GM21526 (cell line): Measurements from ENCODE around the gene REELD1.

Source experiments
- ATAC-seq: cut with Tn5 transposase; IDR thresholded peaks from one replicate; pipeline ENCODE4 v1.9.1; 2021; ENCODE audit warnings: moderate library complexity; ENCODE audit not compliant: unreplicated experiment, low FRiP score

The REELD1 gene

DNA sequence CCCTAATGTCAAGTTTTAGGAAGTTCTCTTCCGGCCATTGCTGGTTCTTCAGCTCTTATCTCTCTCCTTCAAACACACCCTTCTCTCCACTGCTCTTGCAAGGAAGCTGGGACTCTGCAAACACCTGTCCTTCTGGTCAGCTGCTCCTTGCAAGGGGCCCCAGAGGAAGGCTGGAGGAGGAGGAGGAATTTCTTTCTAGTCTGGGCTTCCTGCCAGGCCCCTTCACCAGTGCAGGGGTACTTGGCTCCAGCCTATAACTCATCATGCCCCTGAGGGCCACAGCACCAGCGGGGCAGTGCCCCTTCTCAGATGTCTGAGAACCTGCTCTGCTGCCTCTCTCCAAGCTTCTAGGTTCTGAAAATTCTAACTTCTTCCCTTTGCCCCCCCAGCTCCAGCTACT lies 46.7 kb downstream of the REELD1 start:
- ATAC-seq, result no peak

DNA sequence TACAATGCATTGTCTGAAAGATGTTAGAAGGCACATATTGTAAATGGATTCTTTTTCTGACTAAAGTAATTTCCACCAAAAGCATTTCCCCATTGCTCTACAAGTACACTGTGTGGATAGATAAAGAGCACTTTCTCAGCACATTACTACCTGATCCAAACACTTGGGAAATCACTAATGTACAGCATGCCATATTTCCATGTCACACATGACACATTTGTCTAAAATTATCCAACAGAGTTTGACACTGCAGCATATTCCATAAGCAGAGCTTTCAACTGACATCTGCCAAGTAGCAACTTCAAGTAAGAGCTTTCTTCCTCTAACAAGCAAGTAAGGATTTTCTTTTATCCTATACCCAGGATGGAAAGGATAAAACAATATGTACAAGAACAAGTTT lies 49.5 kb downstream of the REELD1 start:
- no peak for ATAC-seq

DNA sequence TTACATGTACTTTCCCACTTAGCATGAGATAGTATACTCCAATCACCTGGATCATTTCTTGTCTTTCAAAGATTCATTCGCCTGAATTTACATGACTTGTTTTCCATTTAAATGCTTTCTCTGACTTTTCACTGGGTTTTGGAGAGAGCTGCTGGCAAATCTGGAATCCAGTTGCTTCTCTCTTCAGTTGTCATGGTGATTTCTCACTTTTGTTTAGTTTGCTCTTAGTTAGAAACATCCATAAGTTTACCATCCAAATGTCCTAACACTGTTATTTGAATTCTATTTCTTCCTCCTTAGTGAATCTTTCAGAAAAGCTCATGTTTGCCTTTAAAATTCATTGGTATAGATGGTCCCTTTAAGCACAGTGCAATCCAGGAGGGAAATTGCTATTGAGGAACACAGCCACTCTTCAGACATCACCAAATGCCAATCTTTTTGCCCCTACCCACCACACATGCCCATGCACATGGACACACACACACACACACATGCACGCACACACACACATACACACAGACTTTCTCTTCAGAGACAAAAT lies 51.7 kb downstream of the REELD1 start:
- no peak for ATAC-seq

DNA sequence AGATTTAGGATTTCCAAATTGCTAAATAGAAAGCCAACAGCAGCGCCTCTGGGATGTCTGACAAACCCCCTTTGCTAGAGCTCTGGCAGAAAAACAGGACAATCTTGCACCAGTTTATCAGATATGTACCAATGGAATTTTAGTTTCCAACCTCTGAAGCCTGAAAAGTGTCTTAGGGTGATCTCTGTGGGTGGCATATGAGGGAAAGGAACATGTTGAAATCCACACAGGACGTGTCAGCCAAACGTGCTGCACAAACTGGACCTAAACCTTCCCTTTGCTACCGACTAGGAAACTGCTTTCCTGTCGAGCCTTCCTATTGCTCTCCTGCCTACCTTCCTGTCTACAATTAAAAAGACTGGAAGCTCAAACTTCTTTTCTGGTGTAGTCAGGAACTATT lies 53.5 kb downstream of the REELD1 start:
- no peak for ATAC-seq

DNA sequence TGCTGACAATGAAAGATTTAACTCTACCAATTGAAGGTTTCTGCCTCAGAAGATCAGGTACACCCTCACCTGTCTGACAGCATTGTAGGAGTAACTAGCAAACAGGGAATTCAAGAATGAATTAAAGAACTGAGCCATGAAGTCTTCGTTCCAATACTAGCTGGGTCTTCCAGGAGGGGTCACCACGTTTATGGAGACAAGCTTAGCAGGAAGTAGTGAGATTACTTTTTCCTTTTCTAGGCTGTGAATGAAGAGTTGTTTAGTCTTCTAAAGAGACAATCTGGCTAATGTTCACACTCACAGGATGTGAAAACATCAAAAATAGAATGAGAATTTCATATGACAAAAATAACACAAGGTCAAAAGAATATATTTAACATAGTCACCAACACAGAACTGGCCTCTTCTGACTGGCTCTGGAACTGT lies 54.9 kb downstream of the REELD1 start:
- ATAC-seq, result peak; percentile 64

DNA sequence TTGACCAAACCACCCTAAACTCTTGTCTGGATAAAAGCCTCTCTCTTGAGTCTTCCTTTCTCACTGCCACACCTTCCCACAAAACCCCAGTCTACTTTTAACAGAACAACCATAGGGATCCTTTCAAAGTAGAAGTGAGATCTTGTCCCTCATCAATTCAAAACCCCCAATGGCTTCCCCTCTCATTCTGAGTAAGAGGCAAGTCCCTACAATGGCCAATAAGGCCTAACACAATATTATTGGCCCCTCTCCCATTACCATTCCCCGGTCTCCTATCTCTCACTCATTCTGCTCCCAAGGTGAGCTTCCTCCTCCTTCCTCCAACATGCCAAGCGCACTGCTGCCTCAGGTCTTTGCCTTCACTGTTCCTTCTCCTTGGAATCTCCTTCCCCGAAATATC lies 57.1 kb downstream of the REELD1 start:
- no peak for ATAC-seq

DNA sequence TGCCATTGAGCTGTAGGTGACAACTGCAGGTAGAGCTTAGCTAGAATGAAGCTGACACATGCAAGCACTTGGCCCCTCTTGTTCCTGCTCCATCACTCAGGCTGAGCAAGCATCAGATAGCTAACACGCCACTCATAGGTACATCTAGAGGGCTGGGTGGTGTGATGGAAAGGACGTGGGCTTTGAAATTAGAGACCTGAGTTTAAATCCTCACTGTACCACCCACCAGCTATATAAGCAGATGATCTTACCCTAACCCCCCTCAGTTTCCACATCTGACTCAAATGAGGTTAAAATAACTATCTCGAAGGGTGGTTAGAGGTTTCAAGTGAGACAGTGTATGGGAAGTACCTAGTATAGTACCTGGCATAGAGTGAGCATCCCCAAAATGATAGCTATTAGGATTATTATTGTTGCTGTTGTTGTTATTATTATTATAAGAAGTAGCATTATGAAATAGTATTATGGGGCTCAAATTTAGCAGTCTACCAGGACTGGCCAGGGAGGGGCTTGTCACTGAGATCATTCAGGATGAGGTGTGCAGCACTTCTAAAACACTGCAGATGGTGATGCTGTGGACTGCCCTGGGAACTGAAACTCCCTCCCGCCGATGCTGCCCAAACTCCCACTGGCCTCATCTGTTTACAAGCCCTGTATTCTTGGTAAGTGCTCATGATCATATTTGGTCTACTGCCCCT lies 59.0 kb downstream of the REELD1 start:
- ATAC-seq, result peak; percentile 67

DNA sequence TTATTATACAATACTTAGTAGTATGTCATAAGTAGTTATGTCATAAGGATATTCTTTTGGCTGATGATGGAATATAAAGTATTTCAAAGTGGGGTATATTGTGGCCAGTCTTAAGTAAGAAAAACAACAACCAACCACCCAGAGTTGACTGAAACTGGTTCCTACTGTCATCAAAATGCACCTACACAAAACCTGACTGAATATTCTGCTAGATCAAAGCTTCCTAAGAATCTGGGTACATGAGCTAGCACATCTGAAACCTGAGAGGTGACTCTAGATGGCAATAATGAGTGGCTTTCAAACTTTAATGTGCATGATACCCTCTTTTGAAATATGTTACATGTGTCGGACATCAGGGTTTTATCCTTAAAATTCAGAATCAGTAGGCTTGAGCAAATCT lies 60.4 kb downstream of the REELD1 start:
- ATAC-seq, result no peak

DNA sequence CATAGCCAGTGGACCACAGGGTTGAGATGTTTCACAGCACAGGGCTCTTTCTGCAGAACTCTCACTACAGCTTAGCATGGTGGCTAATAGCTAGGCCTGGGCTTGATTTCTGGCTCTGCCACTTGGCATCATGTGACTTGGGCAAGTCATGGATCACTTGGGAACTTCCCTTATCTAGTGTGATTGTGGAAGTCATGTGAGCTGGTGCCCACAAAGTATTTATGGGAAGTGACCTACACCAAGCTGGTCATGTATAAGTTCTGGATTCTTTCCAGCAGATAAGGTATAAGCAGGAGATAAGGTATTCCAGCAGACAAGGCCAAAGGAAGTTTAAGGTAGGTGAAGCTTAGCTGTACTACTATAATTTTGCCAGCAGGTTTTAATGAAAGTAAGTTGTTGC lies 61.0 kb downstream of the REELD1 start:
- ATAC-seq, result no peak

DNA sequence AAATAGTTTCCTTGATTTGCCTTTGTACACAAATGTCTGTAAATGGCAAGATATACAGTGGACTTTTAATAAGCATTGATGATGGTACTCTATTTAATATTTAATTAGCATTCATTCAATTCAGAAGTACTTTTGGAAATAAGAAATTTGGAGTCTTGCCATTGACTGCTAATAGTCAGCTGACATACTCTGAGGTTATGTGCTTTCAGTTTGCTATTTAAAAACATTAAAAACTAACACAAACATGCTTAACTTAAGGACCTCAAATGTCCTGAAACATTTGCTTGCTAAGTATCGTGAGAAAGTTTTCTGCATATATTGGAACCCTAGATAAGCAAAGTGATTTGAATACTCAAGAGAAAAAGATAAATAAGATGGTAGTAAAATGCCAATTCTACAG lies 64.6 kb downstream of the REELD1 start:
- no peak for ATAC-seq
